NCI-H69 (cell line): ENCODE measurements around the gene TAF1B.

ENCODE experiments used
- DNase-seq: peaks from one replicate; lab custom pipeline; 2025; lab: John Stamatoyannopoulos, UW

TAF1B gene

DNA sequence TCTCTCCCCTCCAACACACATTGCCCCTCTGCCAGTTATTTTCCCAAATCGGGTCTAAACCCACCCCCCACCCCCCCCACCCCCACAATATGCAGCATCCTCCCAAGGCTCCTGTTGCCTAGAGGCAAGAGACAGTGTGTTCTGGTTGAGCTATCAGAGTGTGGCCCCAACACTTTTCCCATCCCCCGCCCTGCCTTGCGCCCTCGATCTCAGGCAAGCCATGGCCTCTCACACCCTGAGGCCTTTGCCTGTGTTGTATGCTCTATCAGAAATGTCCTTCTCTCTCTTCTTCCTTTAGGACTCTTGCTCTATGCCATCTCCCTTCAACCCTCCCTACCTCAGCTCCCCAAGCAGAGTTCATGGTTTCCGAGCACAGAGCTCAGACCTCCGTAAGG, 98.7 kb downstream of the TAF1B start:
- no peak for DNase-seq

DNA sequence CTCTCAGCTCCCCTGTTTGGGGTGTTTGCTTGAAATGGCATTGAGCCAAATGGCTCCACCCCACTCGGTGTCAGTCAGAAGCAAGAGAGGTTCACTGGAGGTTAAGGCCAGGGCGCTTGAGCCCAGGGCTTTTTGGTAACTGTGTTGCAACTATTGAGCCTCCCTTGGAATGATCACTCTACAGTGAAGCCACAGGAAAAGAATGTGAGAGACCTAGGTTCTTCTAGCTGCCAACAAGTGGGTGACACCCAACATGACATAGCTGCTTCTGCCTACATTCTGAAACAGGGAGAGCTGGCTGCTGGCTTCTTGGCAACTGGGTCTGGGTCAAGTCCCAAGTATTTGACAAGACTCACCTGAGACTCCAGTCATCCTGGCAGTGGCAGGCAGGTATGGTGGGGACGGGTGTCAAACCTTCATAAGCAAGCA, 101.1 kb downstream of the TAF1B start:
- no peak for DNase-seq

- no peak for DNase-seq
These were observed 102.3 kb downstream of the TAF1B start for GRCh38 chr2:9945596-9945995.

- DNase-seq: no peak
These were observed 102.8 kb downstream of the TAF1B start for GRCh38 chr2:9946076-9946475.

- DNase-seq: no peak
These were observed 103.5 kb downstream of the TAF1B start for GRCh38 chr2:9946818-9947217.

DNA sequence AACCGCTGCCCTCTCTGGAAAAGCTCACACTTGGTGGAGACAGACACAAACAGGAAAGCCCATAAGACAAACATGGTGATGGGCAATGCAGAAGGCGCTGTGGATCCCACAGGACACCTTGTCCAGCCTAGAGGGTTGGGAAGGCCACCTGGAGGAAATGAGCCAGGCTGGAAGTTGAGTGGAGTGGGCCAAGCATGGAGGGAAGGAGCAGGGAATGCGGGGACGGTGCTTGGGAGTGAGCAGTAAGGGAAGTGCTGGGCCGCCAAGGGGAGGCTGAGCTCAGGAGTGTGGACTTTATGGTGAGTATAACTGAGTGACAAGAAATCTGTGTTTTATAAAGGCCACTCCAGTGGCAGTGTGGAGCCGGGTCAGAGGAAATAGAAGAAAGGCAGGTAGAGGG, 105.4 kb downstream of the TAF1B start:
- DNase-seq: no peak

- DNase-seq: no peak
These were observed 106.1 kb downstream of the TAF1B start for GRCh38 chr2:9949239-9949991.

- DNase-seq: no peak
These were observed 106.8 kb downstream of the TAF1B start for GRCh38 chr2:9949992-9950520.

DNA sequence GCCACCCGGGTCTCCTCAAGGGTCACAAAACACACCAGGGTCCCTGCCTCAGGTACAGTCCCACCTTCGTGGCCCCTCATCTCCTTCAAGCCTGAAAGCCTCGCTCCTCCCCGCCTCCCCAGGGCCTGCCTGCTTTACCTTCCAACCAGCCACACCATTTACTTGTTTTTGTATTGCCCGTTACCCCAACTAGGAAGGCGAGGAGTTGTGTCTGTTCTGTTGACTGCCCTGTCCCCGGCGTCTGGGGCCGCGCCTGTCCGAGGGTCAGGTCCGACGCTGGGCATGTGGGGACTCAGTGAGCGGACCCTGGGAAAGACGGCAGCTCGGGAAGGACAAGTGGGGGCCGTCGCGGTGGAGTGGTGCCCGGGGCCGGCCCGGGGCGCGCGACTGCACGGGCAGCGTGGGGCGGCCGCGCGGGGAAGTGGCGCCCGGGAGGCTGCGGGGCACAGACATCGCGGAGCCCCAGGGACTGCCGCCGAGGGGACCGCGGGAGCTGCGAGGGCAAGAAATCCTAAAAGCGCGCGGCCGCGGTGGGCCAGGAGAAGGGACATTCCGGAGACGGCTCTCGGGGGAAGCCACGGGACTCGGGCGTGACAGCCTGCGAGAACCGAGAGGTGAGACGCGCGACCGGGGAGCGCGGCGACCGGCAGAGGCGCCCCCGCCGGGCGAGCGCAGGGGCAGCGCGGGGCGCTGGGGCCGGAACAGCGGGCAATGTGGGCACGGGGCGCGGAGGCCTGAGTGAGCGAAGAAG, 107.4 kb downstream of the TAF1B start:
- peak; percentile 78 for DNase-seq

- DNase-seq: no peak
These were observed 107.9 kb downstream of the TAF1B start for GRCh38 chr2:9951272-9951521.

DNA sequence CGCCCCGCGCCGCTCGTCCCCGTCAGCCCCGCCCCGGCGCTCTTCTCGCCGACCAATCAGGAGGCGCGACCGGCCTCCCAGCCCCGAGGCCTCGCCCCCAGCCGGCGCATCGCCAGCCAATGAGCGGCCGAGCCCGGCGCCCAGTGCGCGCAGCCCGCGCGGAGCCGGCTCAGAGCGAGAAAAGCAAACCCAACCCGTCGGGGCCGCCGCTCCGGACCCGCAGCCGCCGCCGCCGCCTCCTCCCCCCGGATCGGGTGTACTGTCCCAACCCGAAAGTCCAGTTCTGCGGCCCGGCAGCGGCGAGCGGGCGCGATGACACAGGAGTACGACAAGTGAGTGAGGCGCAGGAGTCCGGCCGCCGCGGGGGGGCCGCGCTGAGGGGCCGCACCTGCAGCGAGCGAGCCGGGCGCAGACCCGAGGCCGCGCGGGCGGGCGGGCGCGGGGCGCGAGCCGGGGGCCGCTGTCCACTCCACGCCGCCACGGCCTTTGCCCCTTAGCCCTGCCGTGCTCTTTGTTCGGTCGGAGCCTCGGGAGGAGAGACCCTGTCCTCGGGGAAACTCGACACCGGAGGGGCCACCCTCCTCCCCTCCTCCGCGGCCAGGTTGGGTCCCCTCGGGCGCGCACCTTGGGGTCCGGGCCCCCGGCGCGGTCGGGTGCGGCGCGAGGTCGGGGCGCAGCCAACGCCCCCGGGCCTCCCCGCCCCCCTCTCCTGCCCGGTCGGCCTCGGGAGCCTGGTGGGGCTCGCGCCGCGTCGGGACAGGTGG, 108.4 kb downstream of the TAF1B start, which contains the start of gene GRHL1:
Gene GRHL1 (plus strand): TSS at position 172 of the 764 bp plus-strand sequence. CDS start 141 bp downstream, at position 313.
- peak; percentile 93 for DNase-seq

DNA sequence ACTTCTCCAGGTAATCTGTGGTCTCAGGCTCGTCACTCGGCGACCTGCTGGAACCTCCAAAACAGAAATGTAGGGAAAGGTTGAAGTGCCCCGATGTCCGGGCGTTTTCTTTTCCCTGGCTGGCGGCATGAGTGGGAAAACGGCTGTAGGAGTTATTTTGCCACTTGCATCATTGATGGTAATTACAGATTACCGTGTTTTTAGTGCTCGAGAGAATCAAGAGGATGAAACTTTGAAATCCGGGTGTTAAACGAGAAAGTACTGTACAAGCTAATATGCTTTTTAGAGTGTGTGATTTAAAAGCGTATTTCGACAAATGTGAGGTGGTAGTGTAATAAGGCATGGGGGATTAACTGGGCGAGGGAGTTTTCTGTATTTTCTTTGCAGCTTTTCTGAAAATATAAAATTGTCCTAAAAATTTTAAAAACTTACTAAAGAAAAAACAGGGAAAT, 109.0 kb downstream of the TAF1B start:
- peak; percentile 24 for DNase-seq

DNA sequence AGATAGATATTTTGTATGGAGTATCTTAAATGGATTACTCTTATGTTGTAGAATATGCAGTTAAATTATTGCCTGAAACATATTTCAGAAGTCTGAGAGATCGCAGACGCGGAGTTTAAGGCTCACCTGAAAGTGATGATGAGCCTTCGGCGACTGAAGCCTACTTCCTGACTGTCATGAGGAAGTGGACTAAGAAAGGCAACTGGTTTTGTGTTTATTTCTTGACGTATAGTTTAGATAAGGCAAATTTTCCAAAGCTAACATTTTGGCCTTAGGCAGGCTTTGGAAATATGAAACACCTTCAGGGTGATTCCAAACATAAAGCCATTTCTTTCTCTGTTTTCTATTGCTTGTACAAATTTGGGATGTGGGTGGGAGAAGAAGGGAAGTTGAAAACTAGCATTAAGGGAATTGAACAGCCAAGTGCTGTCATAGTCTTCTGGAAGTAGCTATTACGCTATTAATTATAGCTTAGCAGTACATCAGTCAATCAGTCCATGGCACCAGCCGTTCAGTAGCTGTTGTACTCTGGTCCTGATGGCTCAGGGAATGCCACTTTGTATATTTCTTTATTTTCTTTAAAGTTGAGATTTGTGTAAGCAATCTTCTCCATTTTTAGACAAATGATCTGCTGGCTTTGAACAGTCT, 109.7 kb downstream of the TAF1B start:
- DNase-seq: no peak

DNA sequence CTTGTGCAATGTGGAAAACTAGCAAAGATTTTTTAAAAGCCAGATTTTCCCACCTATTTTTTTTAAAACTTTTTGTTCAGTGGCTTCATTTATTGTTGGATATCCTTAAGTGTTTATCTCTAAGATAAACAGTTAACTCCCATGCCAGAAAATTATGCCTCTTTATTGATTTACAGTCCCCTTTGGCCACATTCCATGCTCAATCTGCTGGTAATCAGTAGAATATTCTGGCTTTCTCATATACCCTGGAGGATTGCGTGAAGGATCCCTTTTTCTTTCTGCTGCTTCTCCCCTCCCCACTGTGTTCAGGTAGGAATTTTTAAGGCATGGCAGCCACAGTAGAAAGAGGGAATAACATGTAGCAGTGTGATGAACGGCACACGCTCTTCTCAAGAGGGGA, 110.9 kb downstream of the TAF1B start:
- no peak for DNase-seq

DNA sequence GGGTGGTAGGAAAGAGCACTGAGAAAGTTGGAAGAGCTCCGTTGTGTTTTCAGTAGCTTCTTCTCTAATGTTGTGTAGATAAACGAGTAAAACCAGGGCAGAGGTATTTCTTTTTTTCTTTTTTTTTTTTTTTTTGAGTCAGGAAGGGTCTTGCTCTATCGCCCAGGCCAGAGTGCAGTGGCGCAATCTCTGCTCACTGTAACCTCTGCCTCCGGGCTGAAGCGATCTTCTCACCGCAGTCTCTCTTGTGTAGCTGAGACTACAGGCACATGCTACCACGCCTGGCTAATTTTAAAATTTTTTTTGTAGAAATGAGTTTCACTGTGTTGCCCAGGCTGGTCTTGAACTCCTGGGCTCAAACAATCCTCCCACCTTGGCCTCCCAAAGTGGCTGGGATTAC, 114.8 kb downstream of the TAF1B start:
- DNase-seq: no peak

DNA sequence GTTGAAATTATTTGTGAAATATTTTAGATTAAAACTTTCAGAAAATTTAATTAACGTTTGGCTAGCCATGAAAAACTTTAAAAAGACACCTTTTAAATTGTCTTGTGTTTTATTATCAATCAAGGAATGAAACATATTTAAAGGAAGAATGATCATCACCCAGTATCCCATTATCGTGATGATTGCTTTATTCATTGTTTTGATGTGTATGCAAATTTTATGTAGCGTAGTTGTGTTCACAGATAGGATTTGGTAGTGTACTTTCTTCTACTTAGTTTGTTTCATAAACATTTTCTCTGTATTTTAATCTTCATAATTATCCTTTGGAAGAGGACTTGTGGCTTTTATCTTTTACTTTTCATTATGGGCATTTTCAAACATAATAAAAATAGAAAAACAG, 116.0 kb downstream of the TAF1B start:
- DNase-seq: no peak

- no peak for DNase-seq
These were observed 117.7 kb downstream of the TAF1B start for GRCh38 chr2:9961013-9961412.

DNA sequence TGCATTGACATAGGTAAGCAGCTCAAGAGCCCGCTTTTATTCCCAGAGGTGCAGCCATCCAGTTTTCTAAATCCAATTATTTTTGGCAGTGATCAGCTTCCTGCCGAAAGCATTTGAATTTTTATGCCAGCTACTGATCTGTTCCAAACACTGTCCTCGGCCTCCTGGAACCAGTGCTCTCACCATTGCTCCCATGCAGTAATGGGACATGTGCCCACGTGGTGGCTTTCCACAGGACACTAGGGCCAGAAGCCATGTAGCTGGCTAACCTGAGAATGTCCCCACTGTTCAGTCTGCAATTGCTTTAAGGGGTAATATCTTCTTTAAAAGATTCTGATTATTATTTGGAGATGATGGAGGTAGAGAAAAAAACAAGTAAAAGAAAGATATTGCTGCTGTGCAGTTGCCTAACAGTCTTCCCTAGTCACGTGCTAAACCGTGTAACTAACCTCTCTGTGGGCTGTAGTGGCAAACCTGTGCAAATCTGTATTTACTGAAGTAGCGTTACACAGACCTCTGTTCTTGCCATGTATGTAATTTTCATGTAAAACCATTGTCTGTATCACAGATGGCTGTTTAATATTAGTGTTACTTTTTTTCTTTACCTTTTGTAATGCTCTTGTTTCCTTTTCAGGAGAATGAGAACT, 121.2 kb downstream of the TAF1B start:
- no peak for DNase-seq

DNA sequence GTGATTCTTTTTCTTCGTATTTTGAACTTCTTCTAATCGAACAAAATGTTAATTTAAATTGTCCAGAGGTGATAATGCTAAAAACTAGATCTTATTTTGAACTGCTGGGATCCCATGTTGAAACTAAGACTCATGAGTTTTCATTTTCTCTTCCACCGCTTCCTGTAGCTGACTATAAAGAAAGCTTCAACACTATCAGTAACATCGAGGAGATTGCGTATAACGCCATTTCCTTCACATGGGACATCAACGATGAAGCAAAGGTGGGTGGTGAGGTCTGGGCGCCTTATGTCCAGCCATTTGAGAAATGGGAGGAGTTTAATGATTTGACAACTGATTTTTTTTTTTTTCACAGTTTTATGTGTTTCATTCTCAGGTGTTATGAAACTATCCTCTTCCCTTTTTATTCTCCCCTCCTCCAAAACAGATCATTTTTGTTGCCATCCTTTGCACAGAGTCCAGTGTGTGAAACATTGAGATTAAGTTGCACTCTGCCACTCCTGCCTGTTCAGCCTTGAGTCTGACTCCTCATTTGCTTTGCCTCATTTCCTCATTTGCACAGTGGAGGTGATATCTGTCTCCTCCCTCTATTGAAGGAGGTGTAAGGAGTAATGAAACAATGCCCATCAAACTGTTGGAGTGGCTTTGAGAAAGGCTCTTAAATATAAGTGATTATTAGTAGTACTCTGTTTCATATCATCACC, 122.0 kb downstream of the TAF1B start:
- no peak for DNase-seq

GRCh38 chr2:9966491-9967022, 123.3 kb downstream of the TAF1B start:
- DNase-seq: no peak
